ENCODE results near the gene GPR150. TPM values are rescaled to one million over a fixed set of nuclear protein-coding genes. Genes with fewer than 3 reads are reported as not detected.
A peak's percentile ranks its signal among the peaks of the same experiment; 100 is the strongest.

GPR150 gene
- total RNA-seq, 2 experiments from 2014 or later = 0.45 to 0.76 TPM

DNA sequence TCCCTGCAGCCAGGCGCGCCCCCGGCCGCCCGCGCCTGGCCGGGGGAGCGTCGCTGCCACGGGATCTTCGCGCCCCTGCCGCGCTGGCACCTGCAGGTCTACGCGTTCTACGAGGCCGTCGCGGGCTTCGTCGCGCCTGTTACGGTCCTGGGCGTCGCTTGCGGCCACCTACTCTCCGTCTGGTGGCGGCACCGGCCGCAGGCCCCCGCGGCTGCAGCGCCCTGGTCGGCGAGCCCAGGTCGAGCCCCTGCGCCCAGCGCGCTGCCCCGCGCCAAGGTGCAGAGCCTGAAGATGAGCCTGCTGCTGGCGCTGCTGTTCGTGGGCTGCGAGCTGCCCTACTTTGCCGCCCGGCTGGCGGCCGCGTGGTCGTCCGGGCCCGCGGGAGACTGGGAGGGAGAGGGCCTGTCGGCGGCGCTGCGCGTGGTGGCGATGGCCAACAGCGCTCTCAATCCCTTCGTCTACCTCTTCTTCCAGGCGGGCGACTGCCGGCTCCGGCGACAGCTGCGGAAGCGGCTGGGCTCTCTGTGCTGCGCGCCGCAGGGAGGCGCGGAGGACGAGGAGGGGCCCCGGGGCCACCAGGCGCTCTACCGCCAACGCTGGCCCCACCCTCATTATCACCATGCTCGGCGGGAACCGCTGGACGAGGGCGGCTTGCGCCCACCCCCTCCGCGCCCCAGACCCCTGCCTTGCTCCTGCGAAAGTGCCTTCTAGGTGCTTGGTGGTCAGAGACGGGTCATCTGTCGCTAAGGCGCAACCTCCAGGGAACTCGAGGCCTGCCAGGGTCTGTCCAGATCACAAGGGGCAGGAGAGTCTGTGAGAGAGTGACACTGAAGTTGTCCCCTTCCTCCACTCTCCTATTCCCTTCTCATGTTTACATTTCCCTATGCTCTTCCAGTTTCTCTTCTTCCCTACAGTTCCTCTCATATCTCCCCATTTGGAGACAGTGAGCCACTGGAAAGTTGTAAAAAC, 1.3 kb downstream of the GPR150 start:
- Mint-ChIP-seq H3K27ac (peak overlapping the region; percentile 76), H3K4me1 (ENCODE audit: low read depth) (peaks cover 36% of the 10 kb centered on the region), H3K36me3 (ENCODE audit: low read depth) (no peaks in the 10 kb centered on the region), H3K4me3 (peak overlapping the region; percentile 67), H3K27me3 (peaks cover 1% of the 10 kb centered on the region), H3K9me3 (no peaks in the 10 kb centered on the region)
- TF ChIP-seq CTCF (IDR thresholded peaks at IDR 0.05) = no peak
- DNase-seq = peak; percentile 50
- ChIA-PET CTCF (interaction anchor here (1.3 kb wide), 1 partner anchor 16 kb away, joined by 3 read pairs; no protein-coding TSS in a partner anchor), POLR2A (interaction anchor here (1.6 to 4.3 kb wide), 2 partner anchors 10 to 26 kb away, joined by 6 to 23 read pairs; partner anchors contain the start of gene RFESD)
- intact Hi-C loops (cut with micrococcal nuclease) = loop anchor here (5.0 kb wide), 1 partner anchor 64 kb away; the partner anchor contains the start of gene ARSK
- peak; percentile 66 for ATAC-seq

- TF ChIP-seq CTCF (IDR thresholded peaks at IDR 0.05) = no peak
- Mint-ChIP-seq H3K27ac (peak overlapping the region; percentile 76), H3K36me3 (ENCODE audit: low read depth) (no peaks in the 10 kb centered on the region), H3K27me3 (peaks cover 1% of the 10 kb centered on the region), H3K9me3 (no peaks in the 10 kb centered on the region), H3K4me1 (ENCODE audit: low read depth) (peaks cover 35% of the 10 kb centered on the region), H3K4me3 (peak overlapping the region; percentile 67)
- ATAC-seq = no peak
- ChIA-PET CTCF (interaction anchor here (0.7 to 2.3 kb wide), 7 partner anchors 9 to 1329 kb away, joined by 3 to 8 read pairs (median 3); partner anchors contain the start of gene RFESD), POLR2A (interaction anchor here (1.1 to 4.3 kb wide), 3 partner anchors 9 to 18 kb away, joined by 4 to 23 read pairs (median 4); no protein-coding TSS in a partner anchor)
- intact Hi-C loops (cut with micrococcal nuclease) = loop anchor here (5.0 kb wide), 1 partner anchor 65 kb away; the partner anchor contains the start of gene ARSK
- peak; percentile 13 for DNase-seq
Observed at GRCh38 chr5:95621839-95622629, 2.1 kb downstream of the GPR150 start.

GRCh38 chr5:95623706-95624105, 3.8 kb downstream of the GPR150 start:
- no peak for ATAC-seq
- intact Hi-C loops (cut with micrococcal nuclease) = loop anchor here (5.0 kb wide), 1 partner anchor 66 kb away; the partner anchor contains the start of gene ARSK
- DNase-seq = no peak
- Mint-ChIP-seq H3K4me3 (no peak overlapping the region), H3K4me1 (ENCODE audit: low read depth) (peaks cover 28% of the 10 kb centered on the region), H3K27ac (no peak overlapping the region), H3K9me3 (no peaks in the 10 kb centered on the region), H3K27me3 (peaks cover 1% of the 10 kb centered on the region), H3K36me3 (ENCODE audit: low read depth) (no peaks in the 10 kb centered on the region)
- ChIA-PET POLR2A (interaction anchor here (4.3 kb wide), 1 partner anchor 8 kb away, joined by 23 read pairs; no protein-coding TSS in a partner anchor), CTCF (interaction anchor here (0.9 to 2.3 kb wide), 5 partner anchors 8 to 158 kb away, joined by 3 to 7 read pairs (median 5); partner anchors contain the start of gene RFESD)
- TF ChIP-seq CTCF (IDR thresholded peaks at IDR 0.05) = no peak

DNA sequence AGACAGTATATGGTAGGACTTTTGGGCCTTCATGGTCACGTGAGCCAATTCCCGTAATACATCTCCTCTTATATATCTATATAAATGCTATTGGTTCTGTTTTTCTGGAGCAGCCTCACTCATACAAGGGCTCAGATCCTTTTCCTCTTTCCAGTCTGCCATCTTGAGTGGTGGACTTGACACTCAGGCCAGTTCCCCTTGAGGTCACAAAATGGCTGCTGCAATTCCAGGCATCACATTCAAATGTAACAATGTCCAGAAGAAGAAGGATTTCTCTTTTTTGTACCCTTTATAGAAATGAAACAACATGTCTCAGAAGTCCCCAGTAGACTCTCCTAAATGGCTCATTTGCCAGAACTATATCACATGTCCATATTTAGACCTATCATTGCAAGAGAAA, 4.5 kb downstream of the GPR150 start:
- H3K27me3 Mint-ChIP-seq = peaks cover 1% of the 10 kb centered on the region
- CTCF ChIA-PET = no interaction called here
- DNase-seq = no peak
- no peak overlapping the region for H3K4me3 Mint-ChIP-seq
- no peaks in the 10 kb centered on the region for H3K9me3 Mint-ChIP-seq
- no peaks in the 10 kb centered on the region for H3K36me3 Mint-ChIP-seq (ENCODE audit: low read depth)
- peaks cover 21% of the 10 kb centered on the region for H3K4me1 Mint-ChIP-seq (ENCODE audit: low read depth)
- POLR2A ChIA-PET = interaction anchor here (4.3 kb wide), 1 partner anchor 7 kb away, joined by 23 read pairs; no protein-coding TSS in a partner anchor
- ATAC-seq = no peak
- no peak overlapping the region for H3K27ac Mint-ChIP-seq
- TF ChIP-seq CTCF (IDR thresholded peaks at IDR 0.05) = no peak
- intact Hi-C loops (cut with micrococcal nuclease) = loop anchor here (5.0 kb wide), 1 partner anchor 67 kb away; the partner anchor contains the start of gene ARSK

All from activated CD8-positive, alpha-beta T cell treated with anti-CD3 and anti-CD28 coated beads for 36 hours (primary cell).